Psoas muscle (tissue), 8 donors: Measurements from ENCODE around the gene COIL. TPM values are rescaled to one million over a fixed set of nuclear protein-coding genes. Genes with fewer than 3 reads are reported as not detected.

Source experiments
- ATAC-seq, 4 donors: fragments of 200-7000 bp; cut with Tn5 transposase; one replicate each; pipeline ENCODE4 v1.9.1; 2020; ENCODE audit warnings: moderate library complexity in 3 of 4, mild to moderate bottlenecking in 2 of 4
- DNase-seq, 2 donors: peaks; one replicate each; pipeline ENCODE4 v3.0.0-alpha.2; 2020
- H3K27ac ChIP-seq: fragments of 200-600 bp; one replicate; pipeline ENCODE4 v1.8.0; 2022
- H3K27me3 ChIP-seq, 3 donors: fragments of 200-600 bp in 1 of 3; one replicate each; pipeline versions ENCODE4 v1.6.1 to v1.8.0; 2013 to 2022; ENCODE audit warnings: low read length in 2 of 3, mild to moderate bottlenecking in 2 of 3, moderate library complexity in 1 of 3; ENCODE audit not compliant: insufficient read depth in 3 of 3
- H3K36me3 ChIP-seq, 2 donors: fragments of 200-600 bp in 1 of 2; one replicate each; pipeline versions ENCODE4 v1.6.1 to v1.8.0; 2013 to 2022; ENCODE audit warnings: low read depth in 1 of 2, mild to moderate bottlenecking in 1 of 2, moderate library complexity in 1 of 2; ENCODE audit not compliant: insufficient read depth in 1 of 2
- H3K4me1 ChIP-seq: fragments of 200-600 bp; one replicate; pipeline ENCODE4 v1.8.0; 2022
- H3K4me3 ChIP-seq: fragments of 200-600 bp; one replicate; pipeline ENCODE4 v1.8.0; 2022; ENCODE audit warnings: mild to moderate bottlenecking
- H3K9me3 ChIP-seq: fragments of 200-600 bp; one replicate; pipeline ENCODE4 v1.8.0; 2022
- CTCF ChIP-seq: fragments of 200-600 bp; IDR thresholded peaks from one replicate; pipeline ENCODE4 v1.8.0; 2022; ENCODE audit warnings: antibody characterized with exemption
- WGBS, 3 donors: extraction: QIAGEN DNeasy Blood & Tissue Kit; methylation state at CpG; one replicate each; pipeline versions ENCODE4 v1.1.6 to v1.1.7; 2013; 5-methylcytosine and 5-hydroxymethylcytosine counted together
- intact Hi-C, 2 donors: fragments of 100-400 bp; cut with DNase I; formaldehyde crosslinking; loops; one replicate each; pipeline versions ENCODE4 v1.11.0 to v1.14.2; 2022
- polyA plus RNA-seq, 3 donors: library from polyadenylated mRNA; stranded (reverse); fragments of 200-250 nt; gene quantifications; one replicate each; pipeline ENCODE4 v1.2.3, GENCODE V29; 2013
- total RNA-seq, 4 donors: library from RNA; stranded (reverse); fragmentation: NEBNext Ultra II Directional in 2 of 4; extraction: Animal tissue kit (Norgen Biotek cat#: 25700) in 2 of 4; gene quantifications; one replicate each; pipeline versions ENCODE4 v1.2.1 to v1.2.4, GENCODE V29; 2021 to 2023
- donor health status: healthy with polysubstance abuse.
- donor health status: DM: no; HTN: no; CAD: no; lungs with moderate emphysema.
- donor health status: Bipolar disorder and iron deficiency.
- donor health status: healthy.
- donor health status: DM: yes; HTN: yes; CAD: no.
- donor health status: DM: no; HTN: no; CAD: no.
- donor health status: DM: no; HTN: no; CAD: no.
- donor health status: DM: yes; HTN: yes; CAD: no.

COIL gene
- total and polyA plus RNA-seq, 7 donors = 6.6 to 12.3 (median 9.2) TPM

- ATAC-seq (peak; percentile 15 to 62 (median 44)), DNase-seq (peak; percentile 75 to 87)
- Histone ChIP-seq H3K9me3 (no peaks in the 10 kb centered on the region), H3K4me1 (peaks cover 39% of the 10 kb centered on the region), H3K36me3 (peaks cover 0 to 14% of the 10 kb centered on the region in 2 donors), H3K27me3 (no peaks in the 10 kb centered on the region), H3K27ac (peak overlapping the region; percentile 88), H3K4me3 (peak overlapping the region; percentile 81)
- 33 to 55% (median 35%) methylated on average over 21 of the region's 21 CpGs for WGBS, 3 donors
- intact Hi-C loops = no loop called here
- no peak for TF ChIP-seq CTCF
These were observed 48.5 kb downstream of the COIL start for GRCh38 chr17:56912105-56912999.

- Histone ChIP-seq H3K4me1 (peaks cover 34% of the 10 kb centered on the region), H3K36me3 (peaks cover 4 to 31% of the 10 kb centered on the region in 2 donors), H3K27ac (peak overlapping the region; percentile 88), H3K27me3 (no peaks in the 10 kb centered on the region), H3K9me3 (no peaks in the 10 kb centered on the region), H3K4me3 (peak overlapping the region; percentile 39)
- DNase-seq (no peak), ATAC-seq (no peak)
- intact Hi-C loops = no loop called here
- TF ChIP-seq CTCF = no peak
- 76 to 77% (median 77%) methylated on average over 7 of the region's 7 CpGs for WGBS, 3 donors
These were observed 50.2 kb downstream of the COIL start for GRCh38 chr17:56910509-56911235.

- intact Hi-C loops = loop anchor here in 1 of 2 donors (5.0 kb wide), 1 partner anchor 32 kb away; no protein-coding TSS in a partner anchor
- Histone ChIP-seq H3K4me3 (peak overlapping the region; percentile 39), H3K27me3 (no peaks in the 10 kb centered on the region), H3K4me1 (peaks cover 30% of the 10 kb centered on the region), H3K9me3 (no peaks in the 10 kb centered on the region), H3K36me3 (peaks cover 4 to 39% of the 10 kb centered on the region in 2 donors), H3K27ac (peak overlapping the region; percentile 88)
- DNase-seq = no peak
- 29 to 62% (median 32%) methylated on average over 6 of the region's 6 CpGs for WGBS, 3 donors
- TF ChIP-seq CTCF = no peak
- ATAC-seq = peak in 1 of 4 donors; percentile 11
These were observed 50.9 kb downstream of the COIL start for GRCh38 chr17:56909742-56910508.

- peaks cover 30% of the 10 kb centered on the region for H3K4me1 ChIP-seq
- H3K27me3 ChIP-seq = no peaks in the 10 kb centered on the region
- H3K9me3 ChIP-seq = no peaks in the 10 kb centered on the region
- peak; percentile 62 to 77 for DNase-seq
- WGBS, 3 donors = 69 to 84% (median 69%) methylated on average over 9 of the region's 9 CpGs
- ATAC-seq = peak in 2 of 4 donors; percentile 45 to 48
- peak overlapping the region; percentile 10 for H3K27ac ChIP-seq
- peaks cover 12 to 57% of the 10 kb centered on the region in 2 donors for H3K36me3 ChIP-seq
- intact Hi-C loops = loop anchor here in 1 of 2 donors (5.0 kb wide), 1 partner anchor 34 kb away; no protein-coding TSS in a partner anchor
- no peak for TF ChIP-seq CTCF
- H3K4me3 ChIP-seq = no peak overlapping the region
These were observed 52.8 kb downstream of the COIL start for GRCh38 chr17:56908001-56908542.
